ENCODE results near the gene EME2. TPM values are rescaled to one million over a fixed set of nuclear protein-coding genes. Genes with fewer than 3 reads are reported as not detected.
A peak's percentile ranks its signal among the peaks of the same experiment; 100 is the strongest.

The EME2 gene
- total RNA-seq, 1 donor from 2014 or later, result 6.8 TPM

- Histone ChIP-seq H3K36me3 (ENCODE audit: control insufficient read depth, insufficient read depth, low read length) (peaks cover 1% of the 10 kb centered on the region), H3K4me3 (ENCODE audit: low read depth, low read length) (no peak overlapping the region), H3K27me3 (ENCODE audit: control insufficient read depth, insufficient read depth, low read length) (no peaks in the 10 kb centered on the region)
- TF ChIP-seq CTCF (IDR thresholded peaks at IDR 0.05; ENCODE audit: insufficient read depth, low read length, poor library complexity, severe bottlenecking), result peak; percentile 73
- DNase-seq (ENCODE audit: low read depth), result no peak
Observed at GRCh38 chr16:1812732-1813163, 40.1 kb downstream of the EME2 start.

- TF ChIP-seq CTCF (IDR thresholded peaks at IDR 0.05; ENCODE audit: insufficient read depth, low read length, poor library complexity, severe bottlenecking), result no peak
- Histone ChIP-seq H3K36me3 (ENCODE audit: control insufficient read depth, insufficient read depth, low read length) (peaks cover 1% of the 10 kb centered on the region), H3K27me3 (ENCODE audit: control insufficient read depth, insufficient read depth, low read length) (no peaks in the 10 kb centered on the region), H3K4me3 (ENCODE audit: low read depth, low read length) (no peak overlapping the region)
- DNase-seq (ENCODE audit: low read depth), result no peak
Observed at GRCh38 chr16:1815461-1815860, 42.9 kb downstream of the EME2 start.

DNA sequence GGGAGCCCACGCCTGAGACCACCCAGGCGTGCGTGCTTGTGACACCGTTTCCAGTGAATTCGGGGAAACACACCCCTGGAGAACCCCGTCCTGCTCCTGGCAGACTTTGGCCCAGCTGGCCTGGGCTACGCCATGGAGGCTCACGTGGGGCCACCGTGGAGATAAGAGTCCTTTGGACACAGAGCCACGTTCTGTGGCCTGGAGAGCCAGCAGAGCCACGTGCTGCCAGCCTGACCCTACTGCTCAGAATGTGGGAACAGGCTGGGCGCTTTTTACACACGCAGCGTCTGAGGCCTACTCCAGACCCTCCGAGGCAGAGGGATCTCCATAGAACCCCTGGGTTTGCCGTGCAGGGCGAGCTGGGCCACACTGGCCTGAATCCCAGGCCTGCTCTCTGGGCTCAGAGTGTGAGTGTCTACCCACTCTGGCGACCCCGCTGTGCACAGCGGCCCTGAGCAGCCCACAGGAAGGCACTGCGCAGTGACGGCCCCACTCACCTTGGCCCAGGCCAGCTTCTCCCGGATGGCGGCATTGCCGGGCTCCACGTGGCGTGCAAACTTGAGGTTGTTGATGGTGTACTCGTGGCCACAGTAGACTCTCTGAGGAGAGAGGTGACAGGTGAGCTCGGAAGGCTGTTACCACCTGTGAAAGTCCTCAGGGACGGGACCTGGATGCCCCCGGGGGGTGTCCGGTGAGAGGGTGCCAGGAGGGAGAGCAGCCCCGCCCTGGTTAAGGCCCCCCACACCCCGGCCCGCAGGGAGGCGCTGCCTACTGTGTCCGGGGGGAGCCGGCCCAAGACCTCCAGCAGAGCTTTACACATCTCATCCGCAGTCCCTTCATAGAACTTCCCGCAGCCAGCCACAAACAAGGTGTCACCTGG, 44.0 kb downstream of the EME2 start:
- H3K27me3 ChIP-seq (ENCODE audit: control insufficient read depth, insufficient read depth, low read length), result no peaks in the 10 kb centered on the region
- peaks cover 1% of the 10 kb centered on the region for H3K36me3 ChIP-seq (ENCODE audit: control insufficient read depth, insufficient read depth, low read length)
- DNase-seq (ENCODE audit: low read depth), result no peak
- no peak overlapping the region for H3K4me3 ChIP-seq (ENCODE audit: low read depth, low read length)
- TF ChIP-seq CTCF (IDR thresholded peaks at IDR 0.05; ENCODE audit: insufficient read depth, low read length, poor library complexity, severe bottlenecking), result no peak

DNA sequence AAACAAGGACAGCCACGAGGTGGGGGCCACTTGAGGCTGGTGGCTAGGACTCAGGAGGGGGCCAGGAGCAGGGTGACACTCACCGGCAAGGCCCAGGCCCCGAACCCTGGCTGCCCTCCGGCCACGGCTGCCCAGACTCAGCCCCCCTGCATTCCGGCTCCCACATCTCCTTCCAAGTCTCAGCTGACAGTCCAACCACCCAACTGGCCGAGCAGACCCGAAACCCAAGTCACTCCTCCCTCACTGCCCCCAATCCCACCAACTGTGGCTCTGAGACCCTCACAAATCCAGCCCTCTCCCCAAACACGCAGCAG, 44.6 kb downstream of the EME2 start:
- no peak for TF ChIP-seq CTCF (IDR thresholded peaks at IDR 0.05; ENCODE audit: insufficient read depth, low read length, poor library complexity, severe bottlenecking)
- Histone ChIP-seq H3K4me3 (ENCODE audit: low read depth, low read length) (no peak overlapping the region), H3K36me3 (ENCODE audit: control insufficient read depth, insufficient read depth, low read length) (peaks cover 1% of the 10 kb centered on the region), H3K27me3 (ENCODE audit: control insufficient read depth, insufficient read depth, low read length) (no peaks in the 10 kb centered on the region)
- DNase-seq (ENCODE audit: low read depth), result no peak

GRCh38 chr16:1817716-1818115, 45.1 kb downstream of the EME2 start:
- no peak for TF ChIP-seq CTCF (IDR thresholded peaks at IDR 0.05; ENCODE audit: insufficient read depth, low read length, poor library complexity, severe bottlenecking)
- DNase-seq (ENCODE audit: low read depth), result no peak
- H3K4me3 ChIP-seq (ENCODE audit: low read depth, low read length), result no peak overlapping the region
- no peaks in the 10 kb centered on the region for H3K27me3 ChIP-seq (ENCODE audit: control insufficient read depth, insufficient read depth, low read length)
- peaks cover 1% of the 10 kb centered on the region for H3K36me3 ChIP-seq (ENCODE audit: control insufficient read depth, insufficient read depth, low read length)

Data from kidney epithelial cell (primary cell).